ENCODE results near the gene SDHB. TPM values are rescaled to one million over a fixed set of nuclear protein-coding genes. Genes with fewer than 3 reads are reported as not detected.

SDHB gene
- polyA plus RNA-seq, 3 donors, result 116 to 275 (median 241) TPM

GRCh38 chr1:17067069-17067426 lies 13.2 kb upstream of the SDHB start:
- H3K27ac Mint-ChIP-seq, result peak overlapping the region; percentile 95 to 99 (median 96)
- Histone ChIP-seq H3K4me2 (replicated peaks; ENCODE audit: extremely low read depth, low read length, poor library complexity, severe bottlenecking) (peak overlapping the region; percentile 45), H3K27me3 (ENCODE audit: control insufficient read depth in 2 of 2, insufficient read depth in 2 of 2, low read length in 2 of 2) (no peaks in the 10 kb centered on the region), H2AFZ (ENCODE audit: insufficient read depth, low read depth, low read length, poor library complexity, severe bottlenecking) (no peak overlapping the region), H3K27ac (ENCODE audit: low read depth in 1 of 2, low read length in 2 of 2) (peak overlapping the region; percentile 83 to 84), H3K4me3 (replicated peaks in 1 of 3; ENCODE audit: low read depth in 2 of 3, low read length in 3 of 3) (peak overlapping the region in 1 of 3 experiments; percentile 20), H3K36me3 (replicated peaks in 1 of 2; ENCODE audit: control insufficient read depth in 1 of 2, insufficient read depth in 2 of 2, low read length in 2 of 2) (peaks cover 38% of the 10 kb centered on the region in 2 donors), H3K79me2 (ENCODE audit: insufficient read depth, low read length) (no peaks in the 10 kb centered on the region), H3K4me1 (ENCODE audit: control insufficient read depth in 1 of 2, insufficient read depth in 2 of 2, low read length in 2 of 2) (peaks cover 67 to 74% of the 10 kb centered on the region in 2 donors), H3K9ac (ENCODE audit: insufficient read depth, low read length, poor library complexity, severe bottlenecking) (peak overlapping the region; percentile 41), H4K20me1 (ENCODE audit: insufficient read depth, low read length) (no peaks in the 10 kb centered on the region), H3K9me3 (replicated peaks in 1 of 2; ENCODE audit: control insufficient read depth in 1 of 2, insufficient read depth in 1 of 2, low read length in 2 of 2) (peaks cover 0 to 5% of the 10 kb centered on the region in 2 donors)
- no CpG with 5 or more reads among the region's 3 CpGs for WGBS (ENCODE audit: insufficient coverage)
- H3K27me3 Mint-ChIP-seq (ENCODE audit: low read depth in 3 of 3), result peaks cover 0 to 1% (median 0%) of the 10 kb centered on the region in 3 donors
- TF ChIP-seq, protein P1, sequence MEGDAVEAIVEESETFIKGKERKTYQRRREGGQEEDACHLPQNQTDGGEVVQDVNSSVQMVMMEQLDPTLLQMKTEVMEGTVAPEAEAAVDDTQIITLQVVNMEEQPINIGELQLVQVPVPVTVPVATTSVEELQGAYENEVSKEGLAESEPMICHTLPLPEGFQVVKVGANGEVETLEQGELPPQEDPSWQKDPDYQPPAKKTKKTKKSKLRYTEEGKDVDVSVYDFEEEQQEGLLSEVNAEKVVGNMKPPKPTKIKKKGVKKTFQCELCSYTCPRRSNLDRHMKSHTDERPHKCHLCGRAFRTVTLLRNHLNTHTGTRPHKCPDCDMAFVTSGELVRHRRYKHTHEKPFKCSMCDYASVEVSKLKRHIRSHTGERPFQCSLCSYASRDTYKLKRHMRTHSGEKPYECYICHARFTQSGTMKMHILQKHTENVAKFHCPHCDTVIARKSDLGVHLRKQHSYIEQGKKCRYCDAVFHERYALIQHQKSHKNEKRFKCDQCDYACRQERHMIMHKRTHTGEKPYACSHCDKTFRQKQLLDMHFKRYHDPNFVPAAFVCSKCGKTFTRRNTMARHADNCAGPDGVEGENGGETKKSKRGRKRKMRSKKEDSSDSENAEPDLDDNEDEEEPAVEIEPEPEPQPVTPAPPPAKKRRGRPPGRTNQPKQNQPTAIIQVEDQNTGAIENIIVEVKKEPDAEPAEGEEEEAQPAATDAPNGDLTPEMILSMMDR (IDR thresholded peaks at IDR 0.05), result no peak
- DNase-seq, result peak in 2 of 3 donors; percentile 38 to 49
- H3K4me3 Mint-ChIP-seq, result peak overlapping the region in 1 of 2 donors; percentile 86
- peaks cover 39 to 45% of the 10 kb centered on the region in 2 donors for H3K36me3 Mint-ChIP-seq
- peaks cover 0 to 10% (median 2%) of the 10 kb centered on the region in 7 donors for H3K9me3 Mint-ChIP-seq
- intact Hi-C loops (cut with micrococcal nuclease), result loop anchor here (2.0 to 10.0 kb wide), 3 partner anchors 50 to 266 kb away; partner anchors contain the start of gene PADI2 (in 1 of the 2)
- peaks cover 62% of the 10 kb centered on the region for H3K4me1 Mint-ChIP-seq

DNA sequence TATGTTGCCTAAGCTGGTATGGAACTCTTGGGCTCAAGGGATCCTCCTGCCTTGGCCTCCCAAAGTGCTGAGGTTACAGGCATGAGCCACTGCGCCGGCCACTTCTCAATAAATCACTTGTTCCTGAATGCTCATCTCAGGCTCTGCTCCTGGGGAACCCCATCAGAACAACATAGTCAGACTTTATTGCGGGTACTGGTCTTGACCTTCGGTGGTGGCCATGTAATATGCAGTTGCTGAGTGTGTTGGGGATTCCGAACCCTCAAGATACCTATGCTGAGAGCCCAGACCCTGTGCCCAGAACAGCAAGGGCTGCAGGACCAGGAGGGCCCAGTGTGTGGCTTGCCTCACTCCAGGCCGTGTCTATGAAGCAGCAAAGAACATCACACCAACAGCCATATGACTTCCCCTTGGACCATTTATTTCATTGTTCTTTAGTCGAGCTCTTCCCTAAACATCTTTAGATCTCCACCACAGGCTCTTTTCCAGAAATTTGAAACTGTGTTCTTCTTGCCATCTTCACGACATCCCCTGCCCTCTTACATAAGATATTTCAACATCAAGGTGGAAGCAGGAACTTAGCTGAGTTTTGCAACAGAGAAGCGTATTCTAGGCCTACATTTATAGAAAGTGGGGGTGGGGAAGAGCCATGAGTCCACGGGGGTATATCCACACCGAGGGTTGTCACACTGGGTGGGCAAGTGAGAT lies 12.7 kb upstream of the SDHB start:
- peaks cover 33% of the 10 kb centered on the region in 2 donors for H3K36me3 ChIP-seq (replicated peaks in 1 of 2; ENCODE audit: control insufficient read depth in 1 of 2, insufficient read depth in 2 of 2, low read length in 2 of 2)
- Mint-ChIP-seq H3K36me3 (peaks cover 33 to 40% of the 10 kb centered on the region in 2 donors), H3K27ac (peak overlapping the region; percentile 95 to 99 (median 96)), H3K4me3 (peak overlapping the region in 1 of 2 donors; percentile 86), H3K4me1 (peaks cover 67% of the 10 kb centered on the region), H3K27me3 (ENCODE audit: low read depth in 3 of 3) (peaks cover 0 to 1% (median 0%) of the 10 kb centered on the region in 3 donors), H3K9me3 (peaks cover 0 to 10% (median 2%) of the 10 kb centered on the region in 7 donors)
- peak overlapping the region; percentile 45 for H3K4me2 ChIP-seq (replicated peaks; ENCODE audit: extremely low read depth, low read length, poor library complexity, severe bottlenecking)
- DNase-seq, result peak; percentile 72 to 81 (median 75)
- no peaks in the 10 kb centered on the region for H4K20me1 ChIP-seq (ENCODE audit: insufficient read depth, low read length)
- peaks cover 0 to 5% of the 10 kb centered on the region in 2 donors for H3K9me3 ChIP-seq (replicated peaks in 1 of 2; ENCODE audit: control insufficient read depth in 1 of 2, insufficient read depth in 1 of 2, low read length in 2 of 2)
- H2AFZ ChIP-seq (ENCODE audit: insufficient read depth, low read depth, low read length, poor library complexity, severe bottlenecking), result no peak overlapping the region
- no peaks in the 10 kb centered on the region for H3K79me2 ChIP-seq (ENCODE audit: insufficient read depth, low read length)
- TF ChIP-seq, protein P1 (IDR thresholded peaks at IDR 0.05), result no peak
- peak overlapping the region in 1 of 3 experiments; percentile 6 for H3K4me3 ChIP-seq (replicated peaks in 1 of 3; ENCODE audit: low read depth in 2 of 3, low read length in 3 of 3)
- H3K4me1 ChIP-seq (ENCODE audit: control insufficient read depth in 1 of 2, insufficient read depth in 2 of 2, low read length in 2 of 2), result peaks cover 72 to 79% of the 10 kb centered on the region in 2 donors
- H3K27me3 ChIP-seq (ENCODE audit: control insufficient read depth in 2 of 2, insufficient read depth in 2 of 2, low read length in 2 of 2), result no peaks in the 10 kb centered on the region
- H3K9ac ChIP-seq (ENCODE audit: insufficient read depth, low read length, poor library complexity, severe bottlenecking), result peak overlapping the region; percentile 22
- 40% methylated on average over 8 of the region's 11 CpGs for WGBS (ENCODE audit: insufficient coverage)
- intact Hi-C loops (cut with micrococcal nuclease), result loop anchor here (2.0 to 10.0 kb wide), 3 partner anchors 51 to 266 kb away; partner anchors contain the start of gene PADI2 (in 1 of the 2)
- H3K27ac ChIP-seq (ENCODE audit: low read depth in 1 of 2, low read length in 2 of 2), result peak overlapping the region; percentile 83 to 84

All from CD14-positive monocyte (primary cell).